NCI-H2227 (cell line): ENCODE data around the gene EML1.

ENCODE experiments used
- DNase-seq: peaks from one replicate; lab custom pipeline; 2025; ENCODE audit not compliant: unreplicated experiment; lab: John Stamatoyannopoulos, UW

Gene EML1

DNA sequence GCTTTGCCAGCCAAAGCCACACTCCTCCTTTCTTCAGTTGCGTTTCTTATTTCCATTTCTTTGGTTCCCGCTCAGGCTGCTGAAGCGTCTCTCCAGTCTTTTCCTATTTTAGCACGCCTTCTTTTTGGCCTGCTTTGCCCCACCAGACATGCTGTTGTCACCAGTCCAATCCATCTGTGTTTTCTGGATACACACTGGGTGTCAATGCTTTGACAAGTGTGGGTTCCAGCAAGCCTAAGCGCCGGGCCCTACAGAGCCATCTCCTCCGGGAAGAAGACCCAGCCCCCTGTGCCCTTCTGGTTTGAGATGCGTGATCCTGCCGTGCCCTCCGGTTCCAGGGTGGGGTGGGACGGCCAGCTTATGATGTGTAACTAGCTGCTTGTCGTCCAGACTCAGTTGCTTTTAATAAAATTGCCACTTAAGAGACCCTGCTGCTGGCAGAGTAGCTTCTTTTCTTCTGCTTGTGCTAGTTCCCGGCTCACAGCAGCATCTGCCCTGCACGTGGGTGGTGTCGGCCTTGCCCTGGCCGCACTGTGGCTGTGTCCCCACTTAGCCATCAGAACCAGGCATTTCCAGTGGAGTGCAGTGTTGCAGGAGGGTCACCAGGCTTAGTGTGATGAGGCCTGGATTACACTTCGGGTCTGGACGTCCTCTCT lies 29.7 kb downstream of the EML1 start:
- no peak for DNase-seq

DNA sequence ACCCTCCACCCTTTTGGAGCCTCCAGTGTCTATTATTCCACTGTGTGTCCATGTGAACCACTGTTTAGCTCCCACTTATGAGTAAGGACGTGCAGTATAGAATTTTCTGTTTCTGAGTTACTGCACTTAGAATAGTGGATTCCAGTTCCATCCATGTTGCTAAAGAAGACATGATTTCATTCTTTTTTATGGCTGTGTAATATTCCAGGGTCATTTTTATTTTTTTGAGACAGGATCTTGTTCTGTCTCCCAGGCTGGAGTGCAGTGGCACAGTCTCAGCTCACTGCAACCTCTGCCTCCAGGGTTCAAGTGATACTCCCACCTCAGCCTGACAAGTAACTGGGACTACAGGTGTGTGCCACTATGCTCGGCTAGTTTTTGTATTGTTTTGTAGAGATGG lies 31.6 kb downstream of the EML1 start:
- DNase-seq: no peak

GRCh38 chr14:99829450-99829849 lies 36.2 kb downstream of the EML1 start:
- no peak for DNase-seq

GRCh38 chr14:99831303-99831702 lies 38.1 kb downstream of the EML1 start:
- DNase-seq: no peak

DNA sequence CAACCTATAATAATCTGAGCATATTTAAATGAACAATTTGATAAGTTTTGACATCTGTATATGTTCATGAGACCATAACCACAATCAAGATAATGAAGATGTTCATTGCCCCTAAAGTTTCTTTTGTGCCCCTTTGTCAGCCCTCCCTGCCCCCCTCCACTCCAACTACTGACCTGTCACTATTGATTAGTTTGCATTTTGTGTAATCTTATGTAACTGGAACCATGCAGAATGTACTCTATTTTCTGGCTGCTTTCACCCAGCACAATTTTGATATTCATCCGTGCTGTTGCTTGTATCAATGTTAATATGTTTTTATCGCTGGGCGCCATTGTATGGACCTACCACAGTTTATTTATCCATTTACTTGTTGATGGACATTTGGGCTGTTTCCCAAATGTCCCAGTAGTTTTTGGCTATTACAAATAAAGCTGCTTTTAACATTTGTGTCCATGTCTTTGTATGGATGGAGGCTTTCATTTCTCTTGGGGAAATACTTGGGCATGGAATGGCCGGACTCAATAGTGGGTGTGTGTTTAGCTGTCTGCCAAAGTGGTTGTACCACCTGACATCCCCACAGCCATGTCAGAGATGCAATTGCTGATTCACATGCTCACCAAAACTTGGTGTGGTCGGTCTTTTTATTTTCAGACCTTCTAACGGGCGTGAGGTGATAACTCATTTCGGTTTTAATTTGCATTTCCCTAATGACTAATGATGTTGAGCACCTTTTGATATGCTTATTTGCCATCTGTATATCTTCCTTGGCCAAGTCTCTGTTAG lies 38.9 kb downstream of the EML1 start:
- no peak for DNase-seq

- no peak for DNase-seq
Measured at GRCh38 chr14:99837822-99838221, 44.6 kb downstream of the EML1 start.

- DNase-seq: peak; percentile 23
Measured at GRCh38 chr14:99838639-99839134, 45.5 kb downstream of the EML1 start.

- no peak for DNase-seq
Measured at GRCh38 chr14:99839696-99840095, 46.5 kb downstream of the EML1 start.

DNA sequence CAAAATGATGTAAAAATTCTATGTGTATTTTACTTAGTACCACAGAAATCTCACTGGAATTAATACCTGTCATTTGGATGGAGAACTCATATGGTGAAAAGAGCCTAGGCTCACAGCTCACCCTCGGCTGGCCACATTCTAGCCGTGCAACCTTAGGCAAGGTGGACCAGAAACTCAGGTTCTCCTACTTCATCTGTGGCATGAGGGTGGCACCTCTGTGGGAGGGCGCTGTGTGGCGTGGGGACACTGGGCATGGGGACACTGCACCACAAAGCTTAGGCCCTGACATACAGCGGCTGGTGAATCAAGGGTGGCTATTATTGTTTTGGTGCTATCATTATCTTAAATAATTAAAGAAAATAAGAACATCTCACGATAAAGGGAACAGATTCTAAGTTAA lies 47.1 kb downstream of the EML1 start:
- no peak for DNase-seq

- DNase-seq: no peak
Measured at GRCh38 chr14:99840774-99841305, 47.6 kb downstream of the EML1 start.

- no peak for DNase-seq
Measured at GRCh38 chr14:99841436-99842071, 48.3 kb downstream of the EML1 start.

DNA sequence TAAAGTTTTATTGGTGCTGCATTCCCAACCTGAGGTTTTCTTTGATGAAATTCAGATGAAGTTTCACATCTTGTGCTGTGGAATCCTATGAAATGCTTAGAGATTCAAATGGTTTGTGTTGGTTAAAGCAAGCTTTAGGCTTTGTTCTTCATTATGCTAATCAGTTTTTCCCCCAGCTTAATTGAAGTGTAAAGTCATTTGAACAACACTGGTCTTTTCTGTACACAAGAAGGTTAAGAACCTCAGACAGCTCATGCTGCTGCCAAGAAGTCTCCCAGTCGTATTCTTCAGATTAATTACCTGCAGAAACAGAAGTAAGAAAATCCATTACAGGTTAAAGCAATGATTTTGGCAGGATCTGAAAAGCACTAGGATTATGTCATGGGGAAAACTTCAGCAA lies 48.9 kb downstream of the EML1 start:
- DNase-seq: no peak

- DNase-seq: no peak
Measured at GRCh38 chr14:99846808-99847207, 53.6 kb downstream of the EML1 start.

GRCh38 chr14:99850709-99851108 lies 57.5 kb downstream of the EML1 start:
- peak; percentile 36 for DNase-seq

DNA sequence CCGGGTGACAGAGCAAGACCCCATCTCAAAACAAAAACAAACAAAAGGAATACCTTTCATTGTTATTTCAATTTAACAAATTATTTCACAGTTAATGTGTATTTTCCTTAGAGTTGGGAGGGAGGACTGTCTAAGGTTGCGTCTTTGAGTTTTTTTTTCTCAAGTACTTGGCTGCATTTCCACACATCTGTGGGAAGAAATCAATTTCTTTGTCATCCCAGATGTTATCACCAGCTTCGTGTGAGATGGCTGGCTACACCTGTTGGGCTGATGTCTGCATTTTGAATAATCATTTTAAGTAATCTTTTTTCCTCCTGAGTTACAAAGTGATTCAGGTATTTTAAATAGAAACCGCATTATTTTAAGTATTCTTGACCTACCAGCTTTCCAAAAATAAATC lies 59.4 kb downstream of the EML1 start:
- no peak for DNase-seq

GRCh38 chr14:99853206-99853605 lies 60.0 kb downstream of the EML1 start:
- peak; percentile 17 for DNase-seq

DNA sequence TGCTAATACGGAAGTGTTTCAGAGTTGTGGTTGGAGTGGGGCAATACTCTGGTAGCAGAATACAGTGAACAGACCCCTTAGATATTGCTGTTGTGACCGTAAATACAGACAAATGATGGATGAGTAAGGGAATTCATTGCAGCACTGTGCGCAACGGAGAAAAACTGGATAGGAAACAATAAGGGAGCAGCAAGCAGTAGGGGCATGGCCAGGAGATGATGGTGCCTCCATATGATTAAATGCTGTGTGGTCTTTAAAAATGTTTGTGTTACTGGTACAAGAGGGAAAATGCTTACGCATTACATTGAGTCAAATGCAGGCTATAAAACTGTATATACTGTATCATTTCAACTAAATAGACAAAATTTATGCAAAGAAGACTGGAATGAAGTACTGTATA lies 61.6 kb downstream of the EML1 start:
- no peak for DNase-seq

DNA sequence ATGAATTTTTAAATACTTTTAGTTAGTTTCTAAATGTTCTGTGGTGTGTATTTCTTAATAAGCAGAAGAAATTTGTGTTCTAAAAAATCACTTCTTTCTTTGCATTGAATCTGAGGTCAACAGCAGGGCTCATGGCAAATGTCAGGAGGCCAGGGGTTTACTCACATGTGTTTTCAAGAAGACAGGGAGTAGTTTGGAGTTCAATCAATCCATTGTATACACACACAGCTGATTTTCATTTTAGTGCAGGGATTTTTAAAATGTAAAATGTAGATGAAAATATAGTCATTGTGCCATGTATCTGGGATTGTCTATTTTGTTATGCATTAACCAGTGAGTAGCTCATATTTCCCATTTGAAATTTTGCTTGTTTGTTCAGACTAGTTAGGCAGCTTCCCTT lies 62.1 kb downstream of the EML1 start:
- no peak for DNase-seq

- no peak for DNase-seq
Measured at GRCh38 chr14:99857551-99857950, 64.3 kb downstream of the EML1 start.

GRCh38 chr14:99860219-99860618 lies 67.0 kb downstream of the EML1 start:
- peak; percentile 32 for DNase-seq

DNA sequence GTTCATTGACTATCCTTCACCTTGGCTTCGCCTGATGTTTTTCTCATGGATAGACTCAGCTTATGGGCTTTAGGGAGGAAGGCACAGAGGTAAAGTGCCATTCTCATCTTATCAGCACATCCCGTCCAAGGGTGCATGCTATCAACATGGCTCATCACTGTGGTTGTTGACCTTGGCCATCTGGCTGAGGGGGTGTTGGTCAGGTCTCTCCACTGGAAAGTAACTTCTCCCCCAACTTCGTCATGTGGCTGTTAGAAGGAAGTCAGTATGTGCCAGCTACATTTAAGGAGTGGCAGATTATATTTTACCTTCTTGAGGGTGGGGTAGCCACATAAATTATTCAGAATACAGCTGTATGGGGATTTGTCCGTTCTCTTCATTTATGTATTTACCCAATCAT lies 68.9 kb downstream of the EML1 start:
- DNase-seq: no peak

- DNase-seq: no peak
Measured at GRCh38 chr14:99863059-99863458, 69.8 kb downstream of the EML1 start.
